HG03280 (cell line): ENCODE data around the gene BTAF1.

ENCODE experiments used
- ATAC-seq: cut with Tn5 transposase; IDR thresholded peaks from one replicate; pipeline ENCODE4 v1.9.1; 2021; ENCODE audit warnings: mild to moderate bottlenecking, moderate library complexity; ENCODE audit not compliant: unreplicated experiment

The BTAF1 gene

GRCh38 chr10:91907914-91908336, 15.6 kb upstream of the BTAF1 start:
- peak; percentile 35 for ATAC-seq

- ATAC-seq, result peak; percentile 87
Measured at GRCh38 chr10:91908337-91909116, 15.0 kb upstream of the BTAF1 start.

- ATAC-seq, result no peak
Measured at GRCh38 chr10:91909117-91909677, 14.4 kb upstream of the BTAF1 start, which contains the start of gene FGFBP3. TSS of gene FGFBP3 (minus strand) at chr10:91909486. CDS start at chr10:91908969, 517 bp downstream.

- no peak for ATAC-seq
Measured at GRCh38 chr10:91910467-91910866, 13.1 kb upstream of the BTAF1 start.

GRCh38 chr10:91919651-91920050, 3.9 kb upstream of the BTAF1 start:
- no peak for ATAC-seq

- ATAC-seq, result no peak
Measured at GRCh38 chr10:91924212-91925021, 847 bp downstream of the BTAF1 start.

GRCh38 chr10:91925022-91925320, 1.4 kb downstream of the BTAF1 start:
- no peak for ATAC-seq

- no peak for ATAC-seq
Measured at GRCh38 chr10:91930939-91931338, 7.4 kb downstream of the BTAF1 start.

- ATAC-seq, result no peak
Measured at GRCh38 chr10:91931526-91932190, 8.1 kb downstream of the BTAF1 start.

GRCh38 chr10:91932737-91933136, 9.2 kb downstream of the BTAF1 start:
- no peak for ATAC-seq

GRCh38 chr10:91935886-91936285, 12.3 kb downstream of the BTAF1 start:
- no peak for ATAC-seq

- ATAC-seq, result no peak
Measured at GRCh38 chr10:91939653-91940052, 16.1 kb downstream of the BTAF1 start.

GRCh38 chr10:91941426-91941825, 17.9 kb downstream of the BTAF1 start:
- ATAC-seq, result no peak

GRCh38 chr10:91944880-91945630, 21.5 kb downstream of the BTAF1 start:
- peak; percentile 52 for ATAC-seq

GRCh38 chr10:91953600-91954160, 30.1 kb downstream of the BTAF1 start:
- ATAC-seq, result no peak

- no peak for ATAC-seq
Measured at GRCh38 chr10:91955114-91955513, 31.5 kb downstream of the BTAF1 start.

GRCh38 chr10:91957091-91957490, 33.5 kb downstream of the BTAF1 start:
- ATAC-seq, result no peak

GRCh38 chr10:91969297-91969696, 45.7 kb downstream of the BTAF1 start:
- no peak for ATAC-seq

- no peak for ATAC-seq
Measured at GRCh38 chr10:91974960-91975359, 51.4 kb downstream of the BTAF1 start.

- ATAC-seq, result no peak
Measured at GRCh38 chr10:91975438-91975837, 51.9 kb downstream of the BTAF1 start.
